Breast epithelium (tissue), 4 donors: ENCODE results near the gene HSF5. TPM values are rescaled to one million over a fixed set of nuclear protein-coding genes. Genes with fewer than 3 reads are reported as not detected.
A peak's percentile ranks its signal among the peaks of the same experiment; 100 is the strongest.

Experiments used
- DNase-seq, 2 donors: peaks; one replicate each; pipeline ENCODE4 v3.0.0-alpha.2; 2019; ENCODE audit warnings: low spot score in 2 of 2
- H3K27ac ChIP-seq, 2 donors: fragments of 200-600 bp; sonication (generic) in 1 of 2; one replicate each; pipeline ENCODE4 v1.5.1; 2016 to 2019; ENCODE audit warnings: mild to moderate bottlenecking in 1 of 2
- H3K27me3 ChIP-seq, 2 donors: fragments of 200-600 bp; sonication (generic) in 1 of 2; one replicate each; pipeline versions ENCODE4 v1.5.1 to v1.6.0; 2017 to 2019; ENCODE audit warnings: control low read depth in 1 of 2, mild to moderate bottlenecking in 1 of 2
- H3K36me3 ChIP-seq: fragments of 200-600 bp; one replicate; pipeline ENCODE4 v1.5.1; 2019
- H3K4me1 ChIP-seq, 2 donors: fragments of 200-600 bp; sonication (generic); one replicate each; pipeline ENCODE4 v1.5.1; 2016 to 2019; ENCODE audit warnings: control low read depth in 1 of 2
- H3K4me3 ChIP-seq, 3 donors: fragments of 200-600 bp; sonication (generic); 1 replicate in 2 of 3; 2 replicates in 1 of 3; pipeline ENCODE4 v1.5.1; 2016 to 2019; ENCODE audit warnings: mild to moderate bottlenecking in 3 of 3, moderate library complexity in 2 of 3
- H3K9me3 ChIP-seq, 2 donors: fragments of 200-600 bp; sonication (generic) in 1 of 2; one replicate each; pipeline ENCODE4 v1.5.1; 2016 to 2019; ENCODE audit warnings: control low read depth in 1 of 2
- CTCF ChIP-seq, 3 donors: fragments of 450-650 bp; IDR thresholded peaks; one replicate each; pipeline ENCODE4 v1.5.1; 2016 to 2017; ENCODE audit warnings: antibody characterized with exemption in 3 of 3, mild to moderate bottlenecking in 3 of 3, moderate library complexity in 3 of 3
- POLR2A ChIP-seq: fragments of 450-650 bp; IDR thresholded peaks from one replicate; pipeline ENCODE4 v1.6.1; 2016; ENCODE audit warnings: antibody characterized with exemption, mild to moderate bottlenecking, moderate library complexity
- POLR2AphosphoS5 ChIP-seq, 3 donors: sonication (generic); formaldehyde crosslinking; IDR thresholded peaks; one replicate each; pipeline ENCODE4 v1.6.1; 2017; ENCODE audit warnings: antibody characterized with exemption in 3 of 3
- intact Hi-C: fragments of 100-400 bp; cut with DNase I; formaldehyde crosslinking; loops from one replicate; pipeline ENCODE4 v1.15.1; 2023; ENCODE audit warnings: low total_unique reads
- total RNA-seq, 3 donors: library from RNA; depleted of rRNA; stranded (reverse); fragments of >200 nt; gene quantifications; one replicate each; pipeline ENCODE4 v1.1.0, GENCODE V29; 2016

Gene HSF5
- total RNA-seq, 3 donors from 2014 or later, result under 0.01 to 0.33 (median 0.32) TPM

- Histone ChIP-seq H3K27ac (peak overlapping the region; percentile 70 to 79), H3K4me1 (no peaks in the 10 kb centered on the region), H3K27me3 (no peaks in the 10 kb centered on the region), H3K36me3 (no peaks in the 10 kb centered on the region), H3K4me3 (no peak overlapping the region), H3K9me3 (no peaks in the 10 kb centered on the region)
- DNase-seq, result no peak
- TF ChIP-seq CTCF (IDR thresholded peaks at IDR 0.05) (no peak), POLR2AphosphoS5 (IDR thresholded peaks at IDR 0.05) (no peak), POLR2A (no peak)
- intact Hi-C loops, result no loop called here
These were observed 86.2 kb downstream of the HSF5 start for GRCh38 chr17:58402047-58402446.

- TF ChIP-seq CTCF (IDR thresholded peaks at IDR 0.05), result no peak
- TF ChIP-seq POLR2AphosphoS5 (IDR thresholded peaks at IDR 0.05), result no peak
- no peak for TF ChIP-seq POLR2A
- intact Hi-C loops, result no loop called here
These were observed 86.9 kb downstream of the HSF5 start for GRCh38 chr17:58401287-58401686.

GRCh38 chr17:58400826-58401225, 87.4 kb downstream of the HSF5 start:
- DNase-seq, result no peak
- H3K9me3 ChIP-seq, result no peaks in the 10 kb centered on the region
- no peaks in the 10 kb centered on the region for H3K27me3 ChIP-seq
- no peaks in the 10 kb centered on the region for H3K4me1 ChIP-seq
- TF ChIP-seq POLR2AphosphoS5 (IDR thresholded peaks at IDR 0.05) (no peak), CTCF (IDR thresholded peaks at IDR 0.05) (no peak), POLR2A (no peak)
- H3K27ac ChIP-seq, result peak overlapping the region in 1 of 2 donors; percentile 15
- H3K4me3 ChIP-seq, result no peak overlapping the region
- intact Hi-C loops, result no loop called here
- H3K36me3 ChIP-seq, result no peaks in the 10 kb centered on the region

More at GRCh38 chr17:58401287-58401686, 86.9 kb downstream of the HSF5 start:
- Histone ChIP-seq H3K27me3 (no peaks in the 10 kb centered on the region), H3K4me3 (no peak overlapping the region), H3K4me1 (no peaks in the 10 kb centered on the region), H3K36me3 (no peaks in the 10 kb centered on the region), H3K27ac (peak overlapping the region; percentile 15 to 79), H3K9me3 (no peaks in the 10 kb centered on the region)
- DNase-seq, result no peak

- no peaks in the 10 kb centered on the region for H3K36me3 ChIP-seq
- intact Hi-C loops, result no loop called here
- H3K9me3 ChIP-seq, result no peaks in the 10 kb centered on the region
These were observed 88.2 kb downstream of the HSF5 start for GRCh38 chr17:58399974-58400373.

More at GRCh38 chr17:58399974-58400373, 88.2 kb downstream of the HSF5 start:
- no peak for TF ChIP-seq POLR2AphosphoS5 (IDR thresholded peaks at IDR 0.05)
- TF ChIP-seq POLR2A, result no peak
- no peak for TF ChIP-seq CTCF (IDR thresholded peaks at IDR 0.05)
- H3K4me3 ChIP-seq, result no peak overlapping the region
- no peaks in the 10 kb centered on the region for H3K27me3 ChIP-seq
- no peak for DNase-seq
- H3K4me1 ChIP-seq, result no peaks in the 10 kb centered on the region
- H3K27ac ChIP-seq, result no peak overlapping the region
